ENCODE results near the gene MSI2.

The MSI2 gene

DNA sequence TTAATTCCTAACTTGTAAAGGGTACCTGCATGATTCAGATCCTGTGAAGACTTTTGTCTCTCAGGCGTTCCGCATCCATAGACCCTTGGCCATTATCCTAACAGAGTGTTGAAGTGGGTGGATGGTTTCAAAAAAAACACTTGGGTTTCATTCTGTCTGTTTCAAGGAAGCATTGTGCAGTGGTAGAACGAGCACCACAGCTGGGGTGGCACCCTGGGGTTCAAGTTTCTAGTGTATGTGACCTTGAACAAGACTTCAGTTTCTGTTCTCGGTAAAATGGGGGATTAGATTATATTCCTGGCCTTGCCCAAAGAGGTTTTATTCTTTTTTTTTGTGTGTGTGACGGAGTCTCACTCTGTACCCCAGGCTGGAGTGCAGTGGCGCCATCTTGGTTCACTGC, 74.3 kb downstream of the MSI2 start:
- H3K36me3 ChIP-seq (ENCODE audit: control insufficient read depth, insufficient read depth, low read length) = no peaks in the 10 kb centered on the region
- no peaks in the 10 kb centered on the region for H3K27me3 ChIP-seq (ENCODE audit: control insufficient read depth, insufficient read depth, low read length)
- no peak overlapping the region for H3K9ac ChIP-seq (ENCODE audit: low read length)
- H3K9me3 ChIP-seq (ENCODE audit: control insufficient read depth, low read length) = no peaks in the 10 kb centered on the region
- no peaks in the 10 kb centered on the region for H3K4me1 ChIP-seq (ENCODE audit: control insufficient read depth, insufficient read depth, low read length)
- no peak overlapping the region for H3K4me3 ChIP-seq (ENCODE audit: low read length)

DNA sequence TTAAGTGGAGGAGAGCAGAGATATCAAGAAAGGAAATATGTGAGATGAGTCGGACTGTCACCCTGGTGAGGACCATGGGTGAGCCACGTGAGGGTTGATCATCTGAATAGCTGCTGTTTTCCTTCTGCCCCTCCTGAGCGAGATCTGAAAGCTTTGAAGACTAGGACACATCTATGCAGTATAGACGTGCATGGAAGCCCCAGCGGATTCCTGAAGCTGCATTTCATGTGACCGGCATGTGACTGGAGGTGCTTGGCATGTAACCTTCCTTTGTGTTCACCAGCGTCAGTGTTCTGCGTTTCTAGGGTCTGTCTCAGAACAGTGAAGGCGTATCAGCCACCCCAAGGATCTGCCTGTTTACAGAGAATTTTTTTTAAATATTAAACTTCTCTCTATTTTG, 75.1 kb downstream of the MSI2 start:
- H3K9ac ChIP-seq (ENCODE audit: low read length) = no peak overlapping the region
- no peaks in the 10 kb centered on the region for H3K4me1 ChIP-seq (ENCODE audit: control insufficient read depth, insufficient read depth, low read length)
- H3K36me3 ChIP-seq (ENCODE audit: control insufficient read depth, insufficient read depth, low read length) = no peaks in the 10 kb centered on the region
- no peaks in the 10 kb centered on the region for H3K27me3 ChIP-seq (ENCODE audit: control insufficient read depth, insufficient read depth, low read length)
- H3K9me3 ChIP-seq (ENCODE audit: control insufficient read depth, low read length) = no peaks in the 10 kb centered on the region
- H3K4me3 ChIP-seq (ENCODE audit: low read length) = no peak overlapping the region

DNA sequence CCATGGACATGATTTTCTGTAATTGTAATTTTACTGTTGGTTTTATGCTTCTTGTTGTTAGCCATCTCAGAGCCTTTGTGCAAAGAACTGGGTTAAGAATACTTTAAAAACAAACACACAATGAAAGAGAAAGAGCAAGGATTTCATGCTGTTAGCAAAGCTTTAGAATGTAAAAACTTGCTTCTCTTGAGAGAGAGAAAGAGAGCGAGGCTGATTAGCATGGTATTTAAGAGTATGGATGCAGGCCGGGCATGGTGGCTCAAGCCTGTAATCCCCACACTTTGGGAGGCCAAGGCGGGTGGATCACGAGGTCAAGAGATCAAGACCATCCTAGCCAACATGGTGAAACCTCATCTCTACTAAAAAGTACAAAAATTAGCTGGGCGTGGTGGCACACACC, 76.2 kb downstream of the MSI2 start:
- no peak overlapping the region for H3K4me3 ChIP-seq (ENCODE audit: low read length)
- H3K36me3 ChIP-seq (ENCODE audit: control insufficient read depth, insufficient read depth, low read length) = no peaks in the 10 kb centered on the region

DNA sequence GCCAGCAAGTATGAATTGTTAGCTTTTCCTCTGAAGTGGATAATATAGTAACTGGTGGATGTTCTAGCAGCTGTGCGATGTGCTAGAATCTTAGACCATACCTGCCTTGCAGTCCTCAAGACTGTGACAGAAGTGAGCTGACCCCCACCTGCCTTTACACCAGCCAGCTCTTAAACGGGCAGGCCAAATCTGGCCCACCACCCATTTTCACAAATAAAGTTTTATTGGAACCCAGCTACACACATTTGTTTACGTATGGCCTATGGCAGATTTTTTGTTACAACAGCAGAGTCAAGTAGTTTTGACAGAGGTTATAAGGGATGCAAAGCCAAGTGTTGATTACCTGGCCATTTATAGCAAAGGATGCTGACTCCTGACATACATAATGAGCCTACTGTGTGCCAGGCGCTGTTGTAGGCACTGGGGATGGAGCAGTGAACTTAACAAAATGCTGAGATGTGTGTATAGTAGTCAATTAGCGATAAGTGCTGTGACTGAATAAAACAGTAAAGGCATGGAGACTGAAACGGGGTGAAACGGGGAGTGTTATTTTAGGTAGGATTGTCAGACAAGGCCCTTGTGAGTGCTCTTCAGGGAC, 79.0 kb downstream of the MSI2 start:
- Histone ChIP-seq H3K4me1 (ENCODE audit: control insufficient read depth, insufficient read depth, low read length) (no peaks in the 10 kb centered on the region), H3K27me3 (ENCODE audit: control insufficient read depth, insufficient read depth, low read length) (no peaks in the 10 kb centered on the region), H3K36me3 (ENCODE audit: control insufficient read depth, insufficient read depth, low read length) (no peaks in the 10 kb centered on the region), H3K9ac (ENCODE audit: low read length) (no peak overlapping the region), H3K9me3 (ENCODE audit: control insufficient read depth, low read length) (no peaks in the 10 kb centered on the region), H3K4me3 (ENCODE audit: low read length) (no peak overlapping the region)

More for the DNA sequence above, 76.2 kb downstream of the MSI2 start:
- no peak overlapping the region for H3K9ac ChIP-seq (ENCODE audit: low read length)
- no peaks in the 10 kb centered on the region for H3K27me3 ChIP-seq (ENCODE audit: control insufficient read depth, insufficient read depth, low read length)
- H3K4me1 ChIP-seq (ENCODE audit: control insufficient read depth, insufficient read depth, low read length) = no peaks in the 10 kb centered on the region
- H3K9me3 ChIP-seq (ENCODE audit: control insufficient read depth, low read length) = no peaks in the 10 kb centered on the region

DNA sequence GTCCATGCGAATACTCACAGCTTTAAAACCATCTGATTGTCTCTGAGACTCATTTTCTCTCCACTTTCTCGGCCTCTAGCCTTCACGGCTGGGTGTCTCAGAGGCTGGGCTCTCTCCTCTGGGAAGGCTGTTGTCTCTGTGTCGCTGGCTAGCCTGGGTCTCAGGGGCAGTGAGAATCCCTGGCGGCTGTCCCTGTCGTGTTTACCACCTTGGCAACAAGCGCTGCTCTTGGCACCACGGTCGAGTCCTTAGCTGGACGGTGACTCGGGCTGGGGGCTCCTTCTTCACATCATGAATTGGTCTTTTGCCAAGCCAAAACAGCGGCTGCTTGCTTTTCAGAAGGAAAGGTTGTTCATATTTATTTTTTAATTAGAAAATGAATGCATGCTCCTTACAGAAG, 81.1 kb downstream of the MSI2 start:
- Histone ChIP-seq H3K36me3 (ENCODE audit: control insufficient read depth, insufficient read depth, low read length) (no peaks in the 10 kb centered on the region), H3K9ac (ENCODE audit: low read length) (no peak overlapping the region), H3K9me3 (ENCODE audit: control insufficient read depth, low read length) (no peaks in the 10 kb centered on the region), H3K27me3 (ENCODE audit: control insufficient read depth, insufficient read depth, low read length) (no peaks in the 10 kb centered on the region), H3K4me3 (ENCODE audit: low read length) (no peak overlapping the region), H3K4me1 (ENCODE audit: control insufficient read depth, insufficient read depth, low read length) (no peaks in the 10 kb centered on the region)

DNA sequence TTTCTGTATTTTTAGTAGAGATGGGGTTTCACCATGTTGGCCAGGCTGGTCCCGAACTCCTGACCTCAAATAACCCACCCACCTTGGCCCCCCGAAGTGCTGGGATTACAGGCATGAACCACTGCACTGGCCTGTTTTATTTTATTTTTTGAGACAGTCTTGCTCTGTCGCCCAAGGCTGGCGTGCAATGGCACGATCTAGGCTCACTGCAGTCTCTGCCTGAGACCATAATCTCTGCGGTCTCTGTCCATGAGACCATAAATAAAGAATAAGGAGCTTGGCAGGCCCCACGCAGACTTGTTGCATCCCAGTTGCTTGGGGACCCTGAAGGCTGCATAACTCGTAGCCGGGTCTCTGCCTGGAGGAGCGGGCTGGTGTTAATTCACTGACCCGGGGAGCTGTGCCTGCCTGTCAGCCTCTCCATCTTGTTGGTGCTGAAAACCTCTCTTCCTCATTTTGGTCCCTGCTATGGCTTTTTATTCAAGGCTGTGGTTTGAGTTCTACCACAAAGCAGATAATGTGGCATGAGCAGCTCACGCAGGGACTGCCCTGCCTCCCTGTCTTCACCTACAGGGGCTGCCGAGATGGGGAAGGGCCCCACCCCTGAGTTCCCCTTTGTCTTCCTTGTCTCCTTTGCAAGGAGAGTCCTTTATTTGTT, 82.1 kb downstream of the MSI2 start:
- no peaks in the 10 kb centered on the region for H3K9me3 ChIP-seq (ENCODE audit: control insufficient read depth, low read length)
- no peaks in the 10 kb centered on the region for H3K4me1 ChIP-seq (ENCODE audit: control insufficient read depth, insufficient read depth, low read length)
- H3K27me3 ChIP-seq (ENCODE audit: control insufficient read depth, insufficient read depth, low read length) = no peaks in the 10 kb centered on the region
- H3K9ac ChIP-seq (ENCODE audit: low read length) = no peak overlapping the region
- H3K36me3 ChIP-seq (ENCODE audit: control insufficient read depth, insufficient read depth, low read length) = no peaks in the 10 kb centered on the region
- no peak overlapping the region for H3K4me3 ChIP-seq (ENCODE audit: low read length)

DNA sequence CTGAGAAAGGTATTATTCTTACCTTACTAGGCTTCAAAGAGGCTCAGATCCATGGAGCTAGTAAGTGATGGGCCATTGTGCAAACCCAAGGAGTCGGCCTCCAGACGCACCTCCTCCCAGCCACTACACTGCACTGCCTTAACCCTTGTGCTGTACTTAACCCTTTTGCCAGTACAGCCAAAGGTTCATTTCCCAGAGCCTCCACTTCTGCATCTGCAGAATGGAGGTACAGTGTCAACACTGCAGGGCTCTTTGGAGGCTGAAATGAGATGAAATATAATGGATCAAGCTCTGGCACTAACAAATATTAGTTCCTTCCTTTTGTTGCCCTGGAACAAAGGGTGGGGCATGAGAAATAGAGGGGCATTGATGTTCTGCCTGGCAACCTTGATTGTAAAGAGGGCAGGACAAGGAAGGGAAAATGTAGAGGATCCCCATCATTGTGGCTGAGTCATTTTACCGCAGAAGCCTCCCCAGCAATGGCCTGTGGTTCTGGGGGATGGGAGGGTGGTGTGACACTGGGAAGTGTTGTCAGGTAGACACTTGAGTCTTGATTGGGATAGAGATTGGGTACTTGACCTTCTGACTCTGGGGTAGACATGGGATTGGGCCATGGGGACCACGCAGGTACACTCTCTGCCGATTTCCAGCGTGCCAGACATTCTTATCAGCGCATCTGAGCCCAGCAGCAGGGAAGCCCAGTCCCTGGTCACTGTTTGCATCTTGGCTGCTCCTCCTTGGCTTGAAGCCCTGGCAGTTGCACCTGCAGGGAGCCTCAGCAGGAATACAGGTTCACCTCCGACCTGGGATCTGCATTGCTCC, 84.0 kb downstream of the MSI2 start:
- Histone ChIP-seq H3K36me3 (ENCODE audit: control insufficient read depth, insufficient read depth, low read length) (no peaks in the 10 kb centered on the region), H3K27me3 (ENCODE audit: control insufficient read depth, insufficient read depth, low read length) (no peaks in the 10 kb centered on the region), H3K9ac (ENCODE audit: low read length) (no peak overlapping the region), H3K4me1 (ENCODE audit: control insufficient read depth, insufficient read depth, low read length) (no peaks in the 10 kb centered on the region), H3K4me3 (ENCODE audit: low read length) (no peak overlapping the region), H3K9me3 (ENCODE audit: control insufficient read depth, low read length) (no peaks in the 10 kb centered on the region)

DNA sequence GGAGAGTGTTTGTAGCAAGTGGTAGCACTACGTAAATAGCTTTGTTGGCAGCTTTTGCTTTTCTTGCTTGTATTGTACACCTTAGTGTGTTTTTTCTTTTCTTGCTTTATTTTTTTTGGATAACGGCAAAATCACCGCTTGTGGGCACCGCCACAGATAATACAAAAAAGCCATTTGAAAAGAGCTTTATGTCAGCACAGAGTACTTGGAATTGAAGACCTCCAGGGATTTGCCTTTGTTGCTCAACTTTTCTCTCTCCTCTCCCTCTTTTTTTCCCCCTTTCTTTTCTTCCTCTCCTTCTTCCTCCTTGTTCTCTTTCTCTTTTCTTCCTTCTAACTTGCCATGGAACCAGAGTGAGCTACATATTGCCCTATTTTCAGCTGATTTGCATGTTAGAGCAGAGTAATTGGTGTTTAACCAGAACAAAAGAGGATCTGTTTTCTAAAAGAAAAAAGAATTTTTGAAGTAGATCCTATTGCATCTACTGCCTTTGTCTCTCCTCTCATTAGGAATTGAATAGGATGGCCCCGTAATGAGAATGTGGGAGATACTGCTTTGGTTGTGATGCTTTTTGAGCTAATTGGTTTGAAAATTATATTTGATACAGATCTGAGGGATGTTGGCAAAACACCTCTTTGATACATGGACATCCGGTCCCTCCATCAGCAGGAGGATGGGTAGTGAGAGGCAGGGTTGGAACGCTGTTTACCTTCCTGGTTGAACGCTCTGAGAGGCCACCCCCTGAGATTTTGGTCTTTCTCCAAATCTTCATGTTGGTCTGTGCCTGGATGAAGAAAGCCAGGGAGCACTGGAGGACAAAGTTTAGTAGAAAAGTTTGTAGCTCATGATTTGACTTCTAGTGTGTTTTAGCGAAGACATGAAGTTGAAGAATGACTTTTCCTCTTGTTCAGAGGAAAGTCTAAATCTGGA, 85.6 kb downstream of the MSI2 start:
- Histone ChIP-seq H3K9ac (ENCODE audit: low read length) (no peak overlapping the region), H3K4me3 (ENCODE audit: low read length) (no peak overlapping the region), H3K36me3 (ENCODE audit: control insufficient read depth, insufficient read depth, low read length) (no peaks in the 10 kb centered on the region), H3K27me3 (ENCODE audit: control insufficient read depth, insufficient read depth, low read length) (no peaks in the 10 kb centered on the region), H3K9me3 (ENCODE audit: control insufficient read depth, low read length) (no peaks in the 10 kb centered on the region), H3K4me1 (ENCODE audit: control insufficient read depth, insufficient read depth, low read length) (no peaks in the 10 kb centered on the region)

DNA sequence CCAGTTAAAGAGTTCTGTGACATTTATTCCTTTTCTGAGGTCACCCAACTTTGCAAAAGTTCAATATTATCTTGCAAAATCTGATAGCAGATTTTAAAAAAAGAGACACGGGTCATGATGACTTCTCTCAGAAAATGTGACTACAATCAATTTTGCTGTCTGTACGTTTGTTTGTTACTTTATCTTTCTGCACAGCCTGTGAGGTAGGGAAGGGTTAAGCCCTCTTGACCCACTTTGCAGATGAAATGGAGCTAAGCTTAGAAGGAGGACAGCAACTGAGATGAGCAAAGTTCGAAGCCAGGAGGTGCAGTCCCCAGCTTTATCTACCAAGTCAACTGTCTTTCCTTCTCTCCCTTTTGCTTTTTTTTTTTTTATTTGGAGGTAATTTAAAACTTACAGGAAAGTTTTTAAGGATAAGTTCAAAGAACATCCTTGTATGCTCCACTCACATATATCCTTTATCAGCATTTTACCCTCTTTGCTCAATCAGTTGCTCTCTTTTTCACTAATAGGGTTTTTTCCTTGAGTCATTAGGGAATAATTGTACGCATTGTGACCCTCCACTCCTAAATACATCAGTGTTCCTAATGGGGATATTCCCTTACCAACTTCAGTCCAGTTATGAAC, 86.8 kb downstream of the MSI2 start:
- no peaks in the 10 kb centered on the region for H3K27me3 ChIP-seq (ENCODE audit: control insufficient read depth, insufficient read depth, low read length)
- H3K9ac ChIP-seq (ENCODE audit: low read length) = no peak overlapping the region
- H3K4me3 ChIP-seq (ENCODE audit: low read length) = no peak overlapping the region
- no peaks in the 10 kb centered on the region for H3K4me1 ChIP-seq (ENCODE audit: control insufficient read depth, insufficient read depth, low read length)
- no peaks in the 10 kb centered on the region for H3K9me3 ChIP-seq (ENCODE audit: control insufficient read depth, low read length)
- H3K36me3 ChIP-seq (ENCODE audit: control insufficient read depth, insufficient read depth, low read length) = no peaks in the 10 kb centered on the region

DNA sequence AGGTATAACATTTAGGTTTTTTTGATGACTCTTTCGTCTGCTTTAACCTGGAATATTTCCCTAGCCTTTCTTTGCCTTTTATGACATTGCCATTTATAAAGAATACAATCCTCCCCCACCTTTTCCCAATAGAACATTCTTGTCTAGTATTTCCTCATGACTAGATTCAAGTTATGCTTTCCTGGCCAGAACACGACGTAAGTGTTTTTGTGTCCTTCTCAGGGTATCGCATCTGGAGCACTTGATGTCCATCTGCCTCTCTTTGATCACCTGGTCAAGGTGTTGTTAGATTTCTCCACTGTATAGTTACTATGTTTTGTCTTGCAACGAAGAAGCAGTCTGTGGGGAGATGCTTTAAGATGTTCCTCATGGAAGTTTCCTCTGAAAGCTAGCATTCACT, 87.4 kb downstream of the MSI2 start:
- Histone ChIP-seq H3K27me3 (ENCODE audit: control insufficient read depth, insufficient read depth, low read length) (no peaks in the 10 kb centered on the region), H3K4me3 (ENCODE audit: low read length) (no peak overlapping the region), H3K36me3 (ENCODE audit: control insufficient read depth, insufficient read depth, low read length) (no peaks in the 10 kb centered on the region), H3K9me3 (ENCODE audit: control insufficient read depth, low read length) (no peaks in the 10 kb centered on the region), H3K9ac (ENCODE audit: low read length) (no peak overlapping the region), H3K4me1 (ENCODE audit: control insufficient read depth, insufficient read depth, low read length) (no peaks in the 10 kb centered on the region)

DNA sequence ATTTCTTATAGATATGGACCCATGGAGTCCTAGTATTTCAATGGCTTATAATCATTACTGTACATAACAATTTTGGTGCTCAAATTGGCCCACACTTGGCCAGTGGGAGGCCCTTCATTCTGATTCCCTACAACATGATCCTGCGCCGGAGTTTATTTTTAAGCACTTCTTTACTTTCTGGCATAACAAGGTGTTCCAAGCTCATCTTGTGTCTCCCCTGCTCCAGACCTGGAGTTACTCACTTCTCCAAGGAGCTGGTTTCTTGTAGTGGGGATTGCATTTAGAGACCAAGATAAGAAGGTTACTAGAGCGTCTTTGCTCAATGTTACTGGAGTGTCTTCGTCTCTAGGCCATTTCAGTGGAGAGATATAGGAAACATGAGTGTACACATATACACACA, 87.9 kb downstream of the MSI2 start:
- H3K9me3 ChIP-seq (ENCODE audit: control insufficient read depth, low read length) = no peaks in the 10 kb centered on the region
- H3K36me3 ChIP-seq (ENCODE audit: control insufficient read depth, insufficient read depth, low read length) = no peaks in the 10 kb centered on the region
- H3K4me3 ChIP-seq (ENCODE audit: low read length) = no peak overlapping the region
- H3K27me3 ChIP-seq (ENCODE audit: control insufficient read depth, insufficient read depth, low read length) = no peaks in the 10 kb centered on the region
- H3K4me1 ChIP-seq (ENCODE audit: control insufficient read depth, insufficient read depth, low read length) = no peaks in the 10 kb centered on the region
- H3K9ac ChIP-seq (ENCODE audit: low read length) = no peak overlapping the region
